Raji (cell line): ENCODE measurements around the gene AMACR.

Experiments
- POLR2A ChIP-seq: IDR thresholded peaks from 2 replicates; pipeline ENCODE4 v1.6.1; 2011; ENCODE audit warnings: low read depth, low read length, control low read depth; ENCODE audit not compliant: insufficient read depth

AMACR gene

DNA sequence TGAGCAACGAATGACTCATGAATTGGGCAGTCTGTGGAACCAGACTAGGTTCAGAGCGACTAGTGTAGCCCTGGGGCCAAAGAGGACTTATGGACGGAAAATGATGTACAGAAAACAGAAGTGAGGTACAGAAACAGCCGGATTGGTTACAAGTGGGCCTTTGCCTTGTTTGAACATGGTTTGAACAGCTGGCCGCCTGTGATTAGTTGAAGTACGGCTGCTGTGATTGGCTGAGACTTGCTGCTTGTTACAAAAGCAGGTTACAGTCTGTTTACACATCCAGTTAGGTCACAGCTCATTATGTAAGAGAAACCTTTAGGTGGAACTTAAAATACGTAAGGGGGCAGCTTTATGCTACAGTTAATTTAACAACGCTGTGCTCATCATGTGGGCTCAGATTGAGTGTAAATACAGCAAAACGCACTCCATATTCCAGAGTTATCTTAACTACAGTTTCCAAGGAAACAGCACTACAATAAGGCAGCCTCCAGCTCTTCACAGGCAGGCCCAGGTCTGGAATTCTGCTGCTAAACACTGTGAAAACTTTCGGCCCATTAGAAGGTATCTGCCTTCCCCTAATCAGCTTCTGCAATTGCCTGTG, 6.5 kb downstream of the AMACR start:
- no peak for TF ChIP-seq POLR2A

DNA sequence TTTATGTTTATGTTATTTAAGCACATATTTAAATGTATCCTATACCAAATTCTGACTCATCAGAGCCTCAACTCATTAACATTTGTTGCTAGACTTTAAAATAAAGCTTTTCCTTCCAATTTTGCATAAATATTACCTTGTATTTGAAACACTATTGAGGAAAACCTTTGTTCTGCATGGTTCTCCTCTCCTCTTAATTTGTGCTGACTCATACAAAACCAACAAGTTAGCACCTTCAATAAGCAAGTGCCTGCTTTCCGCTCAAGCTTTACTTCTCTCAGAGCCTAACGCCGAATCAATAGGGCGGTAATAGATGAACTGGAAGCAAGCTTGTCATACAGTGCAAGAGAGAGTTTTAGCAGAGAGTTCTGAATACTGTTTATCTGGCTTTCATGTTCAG, 7.9 kb downstream of the AMACR start:
- TF ChIP-seq POLR2A = no peak

GRCh38 chr5:33997331-33997983, 10.4 kb downstream of the AMACR start:
- no peak for TF ChIP-seq POLR2A

- no peak for TF ChIP-seq POLR2A
Measured at GRCh38 chr5:33995865-33996264, 12.0 kb downstream of the AMACR start.

DNA sequence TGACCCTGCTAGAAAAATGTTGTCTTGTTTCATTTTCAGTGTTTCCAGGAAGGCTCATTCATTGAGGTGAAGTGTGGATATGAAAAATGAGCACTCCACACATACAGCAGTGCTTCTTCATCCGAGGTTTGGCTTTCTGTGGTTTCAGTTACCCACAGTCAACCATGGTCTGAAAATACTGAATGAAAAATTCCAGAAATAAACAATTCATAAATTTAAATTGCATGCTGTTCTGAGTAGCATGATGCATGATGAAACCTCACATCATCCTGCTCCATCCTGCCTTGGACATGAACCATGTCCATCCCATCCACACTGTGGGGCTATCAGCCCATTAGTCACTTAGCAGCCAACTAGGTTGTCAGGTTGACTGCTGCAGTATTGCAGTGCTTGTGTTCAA, 13.0 kb downstream of the AMACR start:
- TF ChIP-seq POLR2A = no peak

DNA sequence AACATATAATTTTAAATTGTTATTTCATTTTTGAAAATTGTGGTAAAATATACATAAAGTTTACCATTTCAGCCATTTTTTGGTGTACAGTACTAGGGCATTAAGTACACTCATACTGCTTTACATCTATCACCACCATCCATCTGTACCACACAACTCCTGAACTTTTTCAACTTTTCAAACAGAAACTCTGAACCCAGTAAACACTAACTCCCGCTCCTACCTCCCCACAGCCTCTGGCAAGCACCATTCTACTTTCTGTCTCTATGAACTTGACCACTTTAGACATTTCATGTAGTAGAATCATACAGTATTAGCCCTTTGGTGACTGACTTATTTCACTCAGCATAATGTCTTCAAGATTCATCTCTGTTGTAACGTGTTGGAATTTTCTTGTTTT, 15.0 kb downstream of the AMACR start:
- TF ChIP-seq POLR2A = no peak

DNA sequence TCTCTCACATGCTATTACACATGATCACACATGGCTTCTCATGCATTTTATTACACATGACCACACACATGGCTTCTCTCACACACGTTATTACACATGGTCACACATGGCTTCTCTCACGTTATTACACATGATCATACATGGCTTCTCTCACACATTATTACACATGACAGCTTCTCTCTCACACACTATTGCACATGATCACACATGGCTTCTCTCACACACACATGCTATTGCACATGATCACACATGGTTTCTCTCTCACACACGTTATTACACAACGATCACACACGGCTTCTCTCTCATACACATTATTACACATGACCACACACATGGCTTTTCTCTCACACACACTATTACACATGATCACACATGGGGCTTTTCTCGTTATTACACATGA, 22.4 kb downstream of the AMACR start:
- TF ChIP-seq POLR2A = no peak

GRCh38 chr5:33984671-33985124, 23.2 kb downstream of the AMACR start, which contains the start of gene SLC45A2:
Gene SLC45A2 (minus strand): TSS chr5:33984693. CDS start chr5:33984583, 110 bp downstream.
- no peak for TF ChIP-seq POLR2A

DNA sequence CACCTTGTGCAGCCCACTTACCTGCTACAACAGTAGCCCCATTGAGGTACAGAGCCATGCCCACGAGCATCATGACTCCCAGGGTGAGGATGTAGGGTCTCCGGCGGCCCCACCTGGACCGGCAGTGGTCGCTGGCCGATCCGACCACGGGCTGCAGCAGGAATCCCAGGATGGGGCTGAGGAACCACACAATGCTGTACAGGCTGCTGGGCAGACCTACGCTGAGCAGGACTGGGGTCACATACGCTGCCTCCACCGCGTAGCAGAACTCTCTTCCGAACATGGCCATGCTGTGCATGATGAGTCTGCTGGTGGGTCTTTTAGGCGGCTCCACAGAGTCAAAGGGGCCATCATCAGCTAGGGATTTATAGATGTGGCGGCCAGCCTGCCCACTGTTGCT, 23.7 kb downstream of the AMACR start:
- no peak for TF ChIP-seq POLR2A

DNA sequence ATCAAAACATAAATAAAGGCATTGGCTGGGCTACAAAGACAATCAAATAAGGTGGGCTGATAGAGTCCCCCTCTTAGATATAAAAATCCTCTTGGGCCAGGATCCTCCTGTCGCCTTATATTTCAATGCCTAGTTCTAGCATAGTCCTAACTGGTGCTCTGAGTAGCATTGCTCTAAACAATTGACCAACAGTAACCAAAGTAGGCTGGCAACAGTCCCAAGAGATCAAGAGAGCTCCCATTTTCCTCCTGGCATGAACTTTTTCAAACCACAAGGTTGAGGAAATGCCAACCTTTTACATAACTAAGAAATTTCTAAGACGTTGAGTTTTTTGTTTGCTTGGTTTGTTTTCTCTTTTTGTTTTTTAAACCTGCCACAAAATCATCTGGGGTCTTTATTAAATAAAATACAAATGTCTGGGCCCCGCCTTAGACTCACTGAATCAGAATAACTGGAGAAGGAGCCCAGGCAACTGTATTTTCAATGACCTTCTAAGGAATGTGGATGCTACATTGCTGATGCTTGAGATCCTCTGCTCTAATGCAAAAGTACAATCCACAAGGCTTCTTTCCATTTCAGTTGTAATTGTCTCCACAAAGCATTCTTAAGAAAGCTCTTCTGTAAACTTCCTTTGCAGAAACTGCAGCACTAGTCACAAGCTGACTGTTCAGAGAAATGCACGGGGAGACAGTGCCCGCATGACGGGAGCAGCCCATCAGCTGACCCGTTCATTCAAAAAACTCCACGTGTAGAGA, 26.3 kb downstream of the AMACR start:
- TF ChIP-seq POLR2A = no peak

GRCh38 chr5:33980030-33980429, 27.8 kb downstream of the AMACR start:
- TF ChIP-seq POLR2A = no peak

DNA sequence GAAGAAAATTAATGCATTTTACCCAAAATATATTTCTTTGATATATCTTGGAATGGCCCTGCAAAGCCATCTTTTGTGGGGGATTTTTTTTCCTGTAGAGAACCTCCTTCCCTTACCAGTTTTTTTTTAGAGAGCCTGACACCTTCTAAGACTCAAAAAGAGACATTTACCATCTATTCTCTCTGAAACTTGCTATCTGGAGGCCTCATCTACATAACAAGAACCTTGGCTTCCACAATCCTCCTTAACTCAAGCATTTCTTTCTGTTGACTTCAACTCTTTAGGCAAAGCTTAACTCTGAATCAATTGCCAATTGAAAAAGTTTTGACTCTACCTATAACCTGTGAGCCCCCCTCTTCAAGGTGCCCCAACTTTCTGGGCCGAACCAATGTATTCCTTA, 29.5 kb downstream of the AMACR start:
- no peak for TF ChIP-seq POLR2A

DNA sequence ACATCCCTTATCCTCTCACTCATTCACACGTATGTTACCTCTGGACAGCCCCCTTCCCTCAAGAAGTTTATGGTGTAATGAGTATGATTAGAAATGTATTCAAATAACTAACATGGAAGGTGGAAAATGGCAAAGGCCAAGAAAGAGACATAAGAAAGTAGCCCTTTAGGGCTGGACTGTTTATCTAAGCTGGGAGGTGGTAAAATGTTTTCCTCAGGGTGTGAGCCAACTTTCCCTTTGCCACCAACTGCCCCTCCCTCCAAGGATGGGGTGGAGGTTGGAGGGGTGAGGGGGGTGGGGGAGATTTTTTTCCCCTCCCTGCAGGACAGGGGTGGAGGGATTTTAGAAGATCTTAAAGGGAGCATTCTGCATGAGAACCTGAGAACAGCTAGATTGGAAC, 31.5 kb downstream of the AMACR start:
- TF ChIP-seq POLR2A = no peak

DNA sequence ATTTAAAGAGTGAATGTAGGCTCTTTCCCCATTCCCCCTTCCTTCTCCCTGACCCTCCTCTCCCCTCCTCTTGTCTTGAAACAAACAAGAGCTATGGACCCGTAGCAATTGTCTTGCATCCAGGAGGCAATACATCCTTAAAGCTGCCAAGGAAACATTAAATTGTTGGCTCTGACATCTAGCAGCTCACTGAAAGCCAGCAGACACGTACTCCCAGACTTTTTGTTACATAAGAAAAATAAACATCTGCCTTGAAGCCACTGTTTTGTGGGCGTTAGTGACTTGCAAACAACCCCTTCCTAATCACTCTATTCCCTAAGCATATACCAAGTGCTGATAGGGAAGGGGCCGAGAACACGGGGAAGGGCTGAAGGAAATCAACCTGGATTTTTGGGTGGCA, 32.0 kb downstream of the AMACR start:
- TF ChIP-seq POLR2A = no peak

GRCh38 chr5:33973271-33973670, 34.6 kb downstream of the AMACR start:
- no peak for TF ChIP-seq POLR2A
